ENCODE data around the gene MAP3K13.

- TF ChIP-seq, protein P1, sequence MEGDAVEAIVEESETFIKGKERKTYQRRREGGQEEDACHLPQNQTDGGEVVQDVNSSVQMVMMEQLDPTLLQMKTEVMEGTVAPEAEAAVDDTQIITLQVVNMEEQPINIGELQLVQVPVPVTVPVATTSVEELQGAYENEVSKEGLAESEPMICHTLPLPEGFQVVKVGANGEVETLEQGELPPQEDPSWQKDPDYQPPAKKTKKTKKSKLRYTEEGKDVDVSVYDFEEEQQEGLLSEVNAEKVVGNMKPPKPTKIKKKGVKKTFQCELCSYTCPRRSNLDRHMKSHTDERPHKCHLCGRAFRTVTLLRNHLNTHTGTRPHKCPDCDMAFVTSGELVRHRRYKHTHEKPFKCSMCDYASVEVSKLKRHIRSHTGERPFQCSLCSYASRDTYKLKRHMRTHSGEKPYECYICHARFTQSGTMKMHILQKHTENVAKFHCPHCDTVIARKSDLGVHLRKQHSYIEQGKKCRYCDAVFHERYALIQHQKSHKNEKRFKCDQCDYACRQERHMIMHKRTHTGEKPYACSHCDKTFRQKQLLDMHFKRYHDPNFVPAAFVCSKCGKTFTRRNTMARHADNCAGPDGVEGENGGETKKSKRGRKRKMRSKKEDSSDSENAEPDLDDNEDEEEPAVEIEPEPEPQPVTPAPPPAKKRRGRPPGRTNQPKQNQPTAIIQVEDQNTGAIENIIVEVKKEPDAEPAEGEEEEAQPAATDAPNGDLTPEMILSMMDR (IDR thresholded peaks at IDR 0.05) = no peak
- no peak for TF ChIP-seq POLR2A (IDR thresholded peaks at IDR 0.05)
Observed at GRCh38 chr3:185381320-185382058, 18.6 kb downstream of the MAP3K13 start.
